HEK293T (cell line): ENCODE results near the gene ZNF81.

Source experiments
- ARNT ChIP-seq: fragments of 450-650 bp; IDR thresholded peaks from 2 replicates; pipeline ENCODE4 v1.6.1; 2017; ENCODE audit warnings: mild to moderate bottlenecking
- BHLHE40 ChIP-seq: fragments of 450-650 bp; IDR thresholded peaks from 2 replicates; pipeline ENCODE4 v1.6.1; 2016; ENCODE audit warnings: mild to moderate bottlenecking, moderate library complexity, borderline replicate concordance
- CTBP1 ChIP-seq: fragments of 450-650 bp; IDR thresholded peaks from 2 replicates; pipeline ENCODE4 v1.6.1; 2016; ENCODE audit warnings: borderline replicate concordance
- ELF4 ChIP-seq: fragments of 450-650 bp; IDR thresholded peaks from 2 replicates; pipeline ENCODE4 v1.6.1; 2017; ENCODE audit warnings: antibody characterized with exemption
- FOXA1 ChIP-seq: fragments of 450-650 bp; IDR thresholded peaks from 2 replicates; pipeline ENCODE4 v1.6.1; 2016; ENCODE audit warnings: mild to moderate bottlenecking
- FOXK2 ChIP-seq: fragments of 450-650 bp; IDR thresholded peaks from 2 replicates; pipeline ENCODE4 v1.6.1; 2016; ENCODE audit warnings: mild to moderate bottlenecking
- HDGF ChIP-seq: fragments of 450-650 bp; IDR thresholded peaks from 2 replicates; pipeline ENCODE4 v1.6.1; 2017; ENCODE audit warnings: antibody characterized with exemption, borderline replicate concordance
- L3MBTL2 ChIP-seq: fragments of 450-650 bp; conservative IDR thresholded peaks from 2 replicates; pipeline ENCODE4 v1.6.1; 2016; ENCODE audit warnings: mild to moderate bottlenecking
- NFRKB ChIP-seq: fragments of 450-650 bp; IDR thresholded peaks from 2 replicates; pipeline ENCODE4 v1.6.1; 2016; ENCODE audit warnings: mild to moderate bottlenecking, moderate library complexity
- PKNOX1 ChIP-seq: fragments of 450-650 bp; IDR thresholded peaks from 2 replicates; pipeline ENCODE4 v1.6.1; 2016
- SP1 ChIP-seq: fragments of 450-650 bp; IDR thresholded peaks from 2 replicates; pipeline ENCODE4 v1.6.1; 2017
- TARDBP ChIP-seq: fragments of 450-650 bp; IDR thresholded peaks from 2 replicates; pipeline ENCODE4 v1.6.1; 2016
- ZNF384 ChIP-seq: fragments of 450-650 bp; IDR thresholded peaks from 2 replicates; pipeline ENCODE4 v1.6.1; 2016

- TF ChIP-seq L3MBTL2 (no peak), ELF4 (no peak), CTBP1 (no peak), FOXK2 (no peak), BHLHE40 (no peak), TARDBP (no peak), ARNT (no peak), FOXA1 (no peak), NFRKB (no peak), HDGF (no peak), PKNOX1 (no peak), ZNF384 (no peak), SP1 (no peak)
Observed at GRCh38 chrX:47807548-47807947, 29.2 kb upstream of the ZNF81 start.
